ENCODE data around the gene TEX26. TPM values are rescaled to one million over a fixed set of nuclear protein-coding genes. Genes with fewer than 3 reads are reported as not detected.

Gene TEX26
- total and polyA plus RNA-seq, 12 donors: 0.10 to 1.1 (median 0.51) TPM; not detected in 8

- TF ChIP-seq, protein P1, sequence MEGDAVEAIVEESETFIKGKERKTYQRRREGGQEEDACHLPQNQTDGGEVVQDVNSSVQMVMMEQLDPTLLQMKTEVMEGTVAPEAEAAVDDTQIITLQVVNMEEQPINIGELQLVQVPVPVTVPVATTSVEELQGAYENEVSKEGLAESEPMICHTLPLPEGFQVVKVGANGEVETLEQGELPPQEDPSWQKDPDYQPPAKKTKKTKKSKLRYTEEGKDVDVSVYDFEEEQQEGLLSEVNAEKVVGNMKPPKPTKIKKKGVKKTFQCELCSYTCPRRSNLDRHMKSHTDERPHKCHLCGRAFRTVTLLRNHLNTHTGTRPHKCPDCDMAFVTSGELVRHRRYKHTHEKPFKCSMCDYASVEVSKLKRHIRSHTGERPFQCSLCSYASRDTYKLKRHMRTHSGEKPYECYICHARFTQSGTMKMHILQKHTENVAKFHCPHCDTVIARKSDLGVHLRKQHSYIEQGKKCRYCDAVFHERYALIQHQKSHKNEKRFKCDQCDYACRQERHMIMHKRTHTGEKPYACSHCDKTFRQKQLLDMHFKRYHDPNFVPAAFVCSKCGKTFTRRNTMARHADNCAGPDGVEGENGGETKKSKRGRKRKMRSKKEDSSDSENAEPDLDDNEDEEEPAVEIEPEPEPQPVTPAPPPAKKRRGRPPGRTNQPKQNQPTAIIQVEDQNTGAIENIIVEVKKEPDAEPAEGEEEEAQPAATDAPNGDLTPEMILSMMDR (IDR thresholded peaks at IDR 0.05): no peak
- no peak for TF ChIP-seq POLR2A (IDR thresholded peaks at IDR 0.05)
- intact Hi-C loops (cut with DNase I): no loop called here
- Histone ChIP-seq H3K4me3 (no peak overlapping the region), H3K27ac (no peak overlapping the region), H3K9me3 (replicated peaks in 1 of 3) (no peaks in the 10 kb centered on the region), H3K27me3 (no peaks in the 10 kb centered on the region), H3K36me3 (replicated peaks in 1 of 2) (no peaks in the 10 kb centered on the region), H3K4me1 (replicated peaks in 1 of 2) (no peaks in the 10 kb centered on the region)
- WGBS, 4 donors: 88 to 95% (median 91%) methylated on average over 3 of the region's 3 CpGs
- DNase-seq: no peak
Measured at GRCh38 chr13:30889196-30889690, 43.2 kb upstream of the TEX26 start.

- Histone ChIP-seq H3K27me3 (no peaks in the 10 kb centered on the region), H3K27ac (no peak overlapping the region), H3K4me1 (replicated peaks in 1 of 2) (no peaks in the 10 kb centered on the region), H3K9me3 (replicated peaks in 1 of 3) (no peaks in the 10 kb centered on the region), H3K4me3 (no peak overlapping the region), H3K36me3 (replicated peaks in 1 of 2) (no peaks in the 10 kb centered on the region)
- 32 to 58% (median 38%) methylated on average over 3 to 6 of the region's 6 CpGs for WGBS, 4 donors
- peak in 4 of 7 donors; percentile 36 to 51 (median 43) for DNase-seq
- TF ChIP-seq, protein P1 (IDR thresholded peaks at IDR 0.05): peak in 4 of 6 experiments; percentile 14 to 35 (median 20)
- no peak for TF ChIP-seq POLR2A (IDR thresholded peaks at IDR 0.05)
- intact Hi-C loops (cut with DNase I): no loop called here
Measured at GRCh38 chr13:30892966-30893365, 39.5 kb upstream of the TEX26 start.

DNA sequence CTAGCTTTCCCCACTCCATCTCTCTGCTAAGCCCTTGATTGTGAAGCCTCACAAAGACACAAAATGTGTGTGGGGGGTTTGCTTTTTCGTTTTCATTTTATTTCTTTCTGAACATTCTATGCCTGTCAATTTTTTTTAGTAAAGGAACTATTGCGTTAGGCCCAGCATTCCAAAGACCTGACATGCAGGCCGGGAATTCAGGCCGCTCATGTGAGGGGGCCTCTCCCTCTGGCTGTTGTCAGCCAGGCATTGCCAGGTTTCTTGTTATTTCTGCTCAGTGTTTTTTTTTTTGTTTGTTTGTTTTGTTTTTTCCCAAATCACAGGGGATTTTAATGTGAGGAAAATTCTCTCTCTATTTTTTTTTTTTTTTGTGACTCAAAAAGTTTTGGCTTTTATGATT lies 36.7 kb upstream of the TEX26 start:
- intact Hi-C loops (cut with DNase I): no loop called here
- H3K36me3 ChIP-seq (replicated peaks in 1 of 2): no peaks in the 10 kb centered on the region
- TF ChIP-seq, protein P1 (IDR thresholded peaks at IDR 0.05): no peak
- TF ChIP-seq POLR2A (IDR thresholded peaks at IDR 0.05): no peak
- no peak overlapping the region for H3K4me3 ChIP-seq
- no peak overlapping the region for H3K27ac ChIP-seq
- H3K27me3 ChIP-seq: no peaks in the 10 kb centered on the region
- H3K9me3 ChIP-seq (replicated peaks in 1 of 3): no peaks in the 10 kb centered on the region
- H3K4me1 ChIP-seq (replicated peaks in 1 of 2): no peaks in the 10 kb centered on the region
- 72 to 84% (median 75%) methylated on average over 4 of the region's 4 CpGs for WGBS, 4 donors
- DNase-seq: peak in 2 of 7 donors; percentile 19 to 28

- Histone ChIP-seq H3K27ac (peak overlapping the region in 1 of 5 donors; percentile 59), H3K27me3 (no peaks in the 10 kb centered on the region), H3K9me3 (replicated peaks in 1 of 3) (no peaks in the 10 kb centered on the region), H3K36me3 (replicated peaks in 1 of 2) (no peaks in the 10 kb centered on the region), H3K4me1 (replicated peaks in 1 of 2) (no peaks in the 10 kb centered on the region), H3K4me3 (no peak overlapping the region)
- intact Hi-C loops (cut with DNase I): no loop called here
- DNase-seq: no peak
- TF ChIP-seq, protein P1 (IDR thresholded peaks at IDR 0.05): no peak
- TF ChIP-seq POLR2A (IDR thresholded peaks at IDR 0.05): no peak
Measured at GRCh38 chr13:30898070-30898469, 34.4 kb upstream of the TEX26 start.

Measured in adrenal gland (tissue), 12 donors.